Smooth muscle cell of the brain vasculature (primary cell): ENCODE results near the gene PLPPR3.

ENCODE experiments used
- DNase-seq: peaks from one replicate; pipeline ENCODE4 v3.0.0-alpha.2; 2012; ENCODE audit warnings: low read depth, low spot score

Gene PLPPR3

DNA sequence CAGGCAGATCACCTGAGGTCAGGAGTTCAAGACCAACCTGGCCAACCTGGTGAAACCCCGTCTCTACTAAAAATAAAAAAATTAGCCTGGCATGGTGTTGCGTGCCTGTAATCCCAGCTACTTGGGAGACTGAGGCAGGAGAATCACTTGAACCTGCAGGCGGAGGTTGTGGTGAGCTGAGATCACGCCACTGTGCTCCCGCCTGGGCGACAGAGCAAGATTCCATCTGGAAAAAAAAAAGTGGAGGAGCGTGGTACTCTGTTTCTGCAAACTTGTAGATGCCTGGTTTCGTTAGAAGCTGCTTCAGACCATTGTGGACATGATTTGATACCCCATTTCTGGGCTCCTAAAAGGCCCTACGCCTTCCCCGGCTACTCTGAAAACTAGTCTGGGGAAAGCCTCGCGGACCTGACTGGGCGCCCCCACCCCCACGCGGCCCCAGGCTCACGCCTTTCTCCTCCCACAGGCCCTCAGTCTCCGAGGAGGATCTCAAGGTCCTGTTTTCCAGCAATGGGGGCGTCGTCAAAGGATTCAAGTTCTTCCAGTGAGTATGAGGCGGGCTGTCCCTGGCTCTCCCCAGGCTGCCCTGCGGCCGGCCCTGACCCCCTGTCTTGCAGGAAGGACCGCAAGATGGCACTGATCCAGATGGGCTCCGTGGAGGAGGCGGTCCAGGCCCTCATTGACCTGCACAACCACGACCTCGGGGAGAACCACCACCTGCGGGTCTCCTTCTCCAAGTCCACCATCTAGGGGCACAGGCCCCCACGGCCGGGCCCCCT is 11.5 kb downstream of the PLPPR3 start:
- no peak for DNase-seq

DNA sequence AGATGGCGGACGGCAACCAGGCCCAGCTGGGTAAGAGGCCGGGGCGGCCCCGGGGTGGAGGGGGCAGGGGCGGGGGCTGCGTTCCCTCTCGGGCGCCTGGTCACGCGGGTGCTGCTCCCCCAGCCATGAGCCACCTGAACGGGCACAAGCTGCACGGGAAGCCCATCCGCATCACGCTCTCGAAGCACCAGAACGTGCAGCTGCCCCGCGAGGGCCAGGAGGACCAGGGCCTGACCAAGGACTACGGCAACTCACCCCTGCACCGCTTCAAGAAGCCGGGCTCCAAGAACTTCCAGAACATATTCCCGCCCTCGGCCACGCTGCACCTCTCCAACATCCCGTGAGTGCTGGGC is 13.4 kb downstream of the PLPPR3 start:
- DNase-seq = no peak

DNA sequence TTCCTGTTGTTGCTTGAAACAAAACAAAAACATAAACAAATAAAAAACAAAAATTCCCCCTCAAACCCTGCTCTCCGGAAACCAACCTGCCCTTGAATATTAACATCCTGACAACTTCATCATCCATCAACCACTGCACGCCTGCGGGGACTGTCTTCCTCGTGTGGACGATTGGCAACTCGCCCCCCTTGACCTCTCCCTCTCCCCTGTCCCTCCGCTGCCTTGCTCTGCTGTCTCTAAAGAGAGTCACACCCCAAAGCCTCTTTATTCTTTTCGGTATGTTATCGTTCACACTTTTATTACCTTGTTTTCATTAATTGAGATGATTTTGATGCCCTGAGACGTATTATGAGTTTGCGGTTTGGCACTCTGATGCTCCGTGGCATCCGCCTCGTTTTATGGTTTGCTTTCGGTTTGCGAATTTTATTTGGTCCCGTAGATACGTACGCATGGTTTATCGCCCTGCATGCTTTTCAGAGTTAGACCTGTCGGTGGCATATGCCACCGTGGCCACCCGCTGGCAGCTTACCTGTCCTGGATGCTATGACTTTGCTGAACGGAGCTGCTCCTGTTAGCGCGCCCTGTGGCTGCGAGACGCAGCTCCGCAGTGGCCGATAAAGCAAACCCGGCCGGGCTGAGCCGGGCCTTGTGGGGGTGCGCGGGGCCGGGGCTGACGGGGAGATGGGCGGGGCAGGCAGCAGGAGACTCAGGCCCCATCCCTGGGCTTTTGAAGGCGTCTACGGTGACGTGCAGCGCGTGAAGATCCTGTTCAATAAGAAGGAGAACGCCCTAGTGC is 13.9 kb downstream of the PLPPR3 start:
- DNase-seq = no peak

DNA sequence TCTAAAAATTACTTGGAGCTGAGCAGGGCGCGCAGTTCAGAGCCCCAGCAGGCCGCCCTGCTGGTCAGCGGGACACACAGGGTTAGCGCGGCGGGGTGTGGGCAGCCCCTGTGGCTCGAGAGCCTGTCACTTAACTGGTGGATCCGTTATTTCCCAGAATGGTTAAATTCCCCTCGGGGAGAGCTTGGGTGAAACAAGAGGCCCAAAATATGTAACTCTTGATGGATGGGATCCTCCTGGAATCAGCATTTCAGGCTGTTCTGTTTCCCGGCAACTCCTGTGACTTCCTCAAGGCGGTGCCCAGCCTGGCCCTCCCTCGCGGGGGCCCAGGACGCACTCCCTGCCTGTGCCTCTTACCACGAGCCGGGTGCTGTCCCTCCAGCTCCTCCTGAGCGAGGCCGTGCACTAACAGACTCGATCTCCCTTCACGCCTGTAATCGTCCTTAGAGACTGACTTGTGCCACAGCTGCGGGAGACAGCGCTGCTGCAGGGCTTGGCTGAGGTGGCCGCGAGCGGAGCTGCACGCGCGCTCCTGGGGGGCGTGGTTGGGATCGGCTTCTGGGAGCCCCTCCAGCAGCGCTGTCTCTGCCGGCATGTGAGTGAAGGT is 14.8 kb downstream of the PLPPR3 start:
- DNase-seq = no peak

DNA sequence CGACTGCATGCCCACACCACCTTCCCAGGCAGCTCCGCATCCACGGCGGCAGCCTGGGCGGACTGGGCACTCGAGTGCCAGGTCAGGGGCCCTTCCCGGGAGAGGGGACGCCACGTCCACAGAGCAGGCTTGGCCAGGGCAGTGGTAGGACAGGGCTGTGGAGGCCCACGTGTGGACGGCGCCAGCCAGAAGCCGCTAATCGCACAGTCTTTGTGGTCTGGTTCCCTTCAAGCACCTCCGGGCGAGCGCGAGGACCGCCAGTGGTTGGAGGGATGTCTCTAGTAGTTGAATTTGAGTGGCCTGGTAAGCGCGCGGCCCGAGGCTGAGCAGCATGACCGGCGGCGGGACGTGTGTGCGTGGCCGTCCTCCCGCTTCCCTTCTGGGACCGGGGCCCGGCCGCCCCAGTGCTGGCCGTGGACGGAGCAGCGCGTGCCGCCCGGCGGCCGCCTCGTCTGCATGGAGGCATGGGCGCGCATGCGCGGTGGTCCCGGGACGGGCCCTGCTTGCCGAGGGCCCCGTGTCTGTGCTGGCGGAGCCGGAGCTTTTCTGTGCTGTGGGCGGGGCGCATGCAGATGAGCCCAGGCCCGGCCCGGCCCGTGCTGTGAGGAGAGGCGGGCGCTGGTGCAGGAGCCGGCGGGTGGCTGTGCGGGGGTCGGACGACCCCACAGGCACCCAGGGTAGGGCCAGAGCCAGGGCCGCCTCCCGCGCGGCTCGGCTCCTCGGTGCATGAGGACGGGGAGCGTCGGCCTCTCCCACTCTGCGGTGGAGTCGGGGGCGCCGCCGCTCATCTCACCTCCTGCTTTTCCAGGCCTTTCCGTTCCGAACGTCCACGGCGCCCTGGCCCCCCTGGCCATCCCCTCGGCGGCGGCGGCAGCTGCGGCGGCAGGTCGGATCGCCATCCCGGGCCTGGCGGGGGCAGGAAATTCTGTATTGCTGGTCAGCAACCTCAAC is 15.9 kb downstream of the PLPPR3 start:
- no peak for DNase-seq

DNA sequence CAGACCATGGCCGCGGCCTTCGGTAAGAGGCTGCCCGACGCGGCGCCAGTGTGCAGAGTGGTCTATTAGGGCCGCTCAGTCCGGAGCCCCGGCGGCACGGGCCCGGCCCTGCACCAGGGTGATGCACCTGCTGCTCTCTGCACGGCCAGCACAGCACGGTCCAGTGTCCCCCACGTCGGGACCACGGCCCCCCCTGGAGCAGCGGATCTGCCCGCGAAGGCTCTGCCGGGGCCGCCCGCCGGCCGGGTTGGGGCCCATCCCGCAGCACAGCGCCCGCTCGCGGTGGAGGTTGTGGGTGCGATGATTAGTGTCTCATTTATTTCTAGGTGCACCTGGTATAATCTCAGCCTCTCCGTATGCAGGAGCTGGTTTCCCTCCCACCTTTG is 16.6 kb downstream of the PLPPR3 start:
- no peak for DNase-seq

DNA sequence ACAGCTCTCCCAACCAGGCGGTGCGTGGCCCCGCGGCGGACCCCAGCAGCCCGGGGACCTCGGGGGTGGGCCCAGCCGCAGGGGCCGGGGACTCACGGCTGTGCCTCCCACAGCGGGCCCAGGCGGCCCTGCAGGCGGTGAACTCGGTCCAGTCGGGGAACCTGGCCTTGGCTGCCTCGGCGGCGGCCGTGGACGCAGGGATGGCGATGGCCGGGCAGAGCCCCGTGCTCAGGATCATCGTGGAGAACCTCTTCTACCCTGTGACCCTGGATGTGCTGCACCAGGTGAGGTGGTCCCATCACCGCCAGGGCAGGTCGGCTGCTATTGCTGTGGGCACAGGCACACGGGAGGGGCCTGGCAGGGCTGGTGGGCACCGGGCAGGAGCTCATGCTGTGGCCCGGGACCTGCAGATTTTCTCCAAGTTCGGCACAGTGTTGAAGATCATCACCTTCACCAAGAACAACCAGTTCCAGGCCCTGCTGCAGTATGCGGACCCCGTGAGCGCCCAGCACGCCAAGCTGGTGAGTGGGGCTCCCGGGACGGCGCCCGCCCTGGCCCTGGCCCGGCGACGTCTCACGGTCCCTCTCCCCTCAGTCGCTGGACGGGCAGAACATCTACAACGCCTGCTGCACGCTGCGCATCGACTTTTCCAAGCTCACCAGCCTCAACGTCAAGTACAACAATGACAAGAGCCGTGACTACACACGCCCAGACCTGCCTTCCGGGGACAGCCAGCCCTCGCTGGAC is 17.2 kb downstream of the PLPPR3 start:
- DNase-seq = no peak

DNA sequence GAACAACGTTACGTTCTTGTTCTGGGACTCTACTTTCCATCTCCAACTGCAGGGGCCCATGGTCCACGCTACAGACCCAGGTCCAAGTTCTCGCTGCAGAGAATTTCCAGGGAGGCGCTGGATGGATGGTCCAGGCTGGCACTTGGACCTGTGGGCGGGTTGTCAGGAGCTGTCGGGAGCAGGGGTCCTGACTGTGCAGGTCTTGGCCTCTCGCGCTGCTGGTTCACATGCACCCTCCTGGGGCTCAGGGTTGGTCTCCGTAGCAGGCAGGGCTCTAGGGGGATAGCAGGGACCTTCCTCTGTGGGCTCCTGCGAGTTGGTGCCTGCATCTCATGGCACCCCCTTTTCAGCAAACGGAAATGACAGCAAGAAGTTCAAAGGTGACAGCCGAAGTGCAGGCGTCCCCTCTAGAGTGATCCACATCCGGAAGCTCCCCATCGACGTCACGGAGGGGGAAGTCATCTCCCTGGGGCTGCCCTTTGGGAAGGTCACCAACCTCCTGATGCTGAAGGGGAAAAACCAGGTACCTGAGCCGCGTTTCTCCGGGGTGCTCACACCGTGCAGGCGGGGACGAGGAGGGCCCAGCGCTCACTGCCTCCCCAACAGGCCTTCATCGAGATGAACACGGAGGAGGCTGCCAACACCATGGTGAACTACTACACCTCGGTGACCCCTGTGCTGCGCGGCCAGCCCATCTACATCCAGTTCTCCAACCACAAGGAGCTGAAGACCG is 17.9 kb downstream of the PLPPR3 start:
- DNase-seq = no peak

DNA sequence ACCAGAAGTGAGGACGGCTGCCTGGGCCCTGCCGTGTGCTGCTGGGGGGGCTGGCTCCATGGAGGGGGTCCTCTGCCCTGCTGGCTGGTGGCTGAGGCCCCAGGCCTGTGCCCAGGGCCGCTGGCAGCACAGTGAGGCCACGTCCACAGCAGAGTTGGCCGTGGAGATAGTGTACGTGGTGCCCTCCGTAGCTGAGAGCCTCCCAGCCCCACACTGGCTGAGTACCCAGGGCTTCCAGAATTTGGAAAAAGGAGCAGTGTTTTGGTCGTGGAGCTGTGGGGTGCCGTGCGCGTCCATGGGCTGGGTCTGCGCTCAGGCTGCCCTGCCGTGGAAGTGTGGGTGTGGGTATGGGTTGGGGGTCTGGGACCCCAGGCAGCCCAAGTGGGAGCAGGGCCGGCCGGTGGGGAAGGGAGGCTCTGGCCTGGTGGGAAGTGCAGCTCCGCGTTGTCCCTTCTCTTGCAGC is 18.6 kb downstream of the PLPPR3 start:
- DNase-seq = no peak

DNA sequence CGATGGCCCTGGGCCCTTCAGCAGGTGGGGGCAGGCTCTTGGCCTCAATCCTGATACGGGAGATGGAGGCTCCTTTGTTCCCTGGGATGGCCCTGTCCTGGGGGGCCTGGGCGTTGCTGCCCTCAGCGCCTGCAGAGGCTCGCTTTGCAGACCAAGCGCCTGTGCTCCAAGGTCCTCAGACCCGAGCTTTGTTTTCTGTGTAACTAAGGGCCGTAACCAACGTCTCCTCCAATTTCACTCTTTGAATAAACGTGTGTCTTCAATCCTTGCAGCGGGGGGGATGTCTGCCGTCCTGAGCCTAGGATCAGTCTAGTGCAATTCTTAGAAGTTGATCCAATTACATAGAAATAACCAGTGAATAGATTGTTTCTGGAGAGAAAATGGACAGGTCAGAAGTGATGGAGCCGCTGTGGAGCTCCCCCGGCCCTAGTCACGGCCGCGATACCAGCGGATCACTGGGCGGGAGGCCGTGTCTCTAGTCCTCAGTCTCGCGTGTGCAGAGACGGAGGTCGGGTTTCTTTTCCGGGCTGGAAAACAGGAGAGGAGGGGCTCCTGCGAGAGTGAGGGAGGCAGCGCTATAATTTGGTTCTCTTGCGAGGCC is 19.2 kb downstream of the PLPPR3 start:
- no peak for DNase-seq

DNA sequence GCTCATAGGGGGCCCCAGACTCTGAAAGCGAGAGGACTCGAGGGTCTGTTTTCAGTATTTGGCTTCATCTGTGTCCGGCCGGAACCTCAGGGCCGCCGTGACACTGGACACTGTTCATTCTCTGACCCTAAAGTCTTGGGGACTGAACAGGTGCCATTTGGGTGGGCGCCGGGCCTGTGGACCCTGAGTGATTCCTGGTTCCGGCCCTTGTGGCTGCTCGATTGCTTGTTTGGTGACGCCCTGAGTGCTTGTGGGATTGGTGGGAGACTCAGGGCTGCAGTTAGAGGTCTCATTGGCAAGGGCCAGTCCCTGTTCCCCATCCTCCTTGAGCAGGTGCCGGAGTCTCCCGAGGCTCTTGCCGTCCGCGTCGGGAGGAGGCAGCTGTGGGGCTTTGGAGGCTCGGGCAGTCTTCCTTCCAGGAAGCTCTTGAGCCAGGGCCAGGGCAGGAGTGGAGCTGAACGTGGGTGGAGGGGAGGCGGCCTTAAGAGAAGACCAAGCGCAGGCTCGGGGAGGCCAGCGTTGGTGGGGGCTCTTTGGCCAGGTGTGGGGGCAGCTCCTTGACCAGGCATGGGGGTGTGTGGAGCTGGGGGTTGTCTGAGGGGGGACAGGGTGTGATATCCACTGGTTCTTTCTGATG is 19.8 kb downstream of the PLPPR3 start:
- no peak for DNase-seq

DNA sequence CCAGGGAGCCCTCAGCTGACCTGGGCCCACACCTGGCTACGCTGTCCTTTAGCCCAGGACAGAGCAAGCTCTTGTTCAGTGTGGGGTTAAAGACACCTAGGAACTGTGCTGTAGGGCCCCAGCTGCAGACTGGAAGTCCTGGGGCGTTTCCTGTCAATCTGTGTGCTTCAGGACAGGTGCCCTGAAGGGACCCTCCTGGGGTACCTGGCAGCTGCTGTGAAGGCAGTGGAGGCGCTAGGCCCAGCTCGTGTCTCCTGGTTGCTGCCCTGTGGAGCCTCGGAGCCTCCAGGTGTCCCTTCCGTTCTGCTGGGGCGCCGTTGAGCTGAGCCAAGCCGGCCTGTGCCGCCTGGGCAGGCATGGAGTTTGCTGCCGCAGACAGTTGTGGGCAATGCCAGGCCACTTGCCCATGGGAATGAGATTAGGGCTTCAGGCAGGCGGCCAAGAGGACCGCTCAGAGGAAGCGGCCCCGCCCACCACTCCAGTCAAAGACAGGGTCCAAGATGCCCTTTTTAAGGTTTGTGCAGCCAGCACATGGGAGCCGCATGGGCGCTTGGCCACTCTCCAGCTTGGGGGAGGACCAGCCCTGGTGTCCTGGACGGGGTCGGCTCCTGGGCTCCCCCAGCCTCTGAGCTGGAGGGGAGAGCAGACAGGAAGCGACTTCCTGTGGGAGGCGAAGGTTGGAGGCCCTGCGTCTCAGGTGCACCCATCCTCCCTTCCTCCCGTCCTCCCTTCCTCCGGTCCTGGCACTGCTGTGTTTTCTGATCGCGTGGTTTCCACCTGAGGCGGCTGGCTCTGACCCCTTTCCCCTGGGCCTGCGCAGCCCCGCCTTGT is 20.5 kb downstream of the PLPPR3 start:
- no peak for DNase-seq

DNA sequence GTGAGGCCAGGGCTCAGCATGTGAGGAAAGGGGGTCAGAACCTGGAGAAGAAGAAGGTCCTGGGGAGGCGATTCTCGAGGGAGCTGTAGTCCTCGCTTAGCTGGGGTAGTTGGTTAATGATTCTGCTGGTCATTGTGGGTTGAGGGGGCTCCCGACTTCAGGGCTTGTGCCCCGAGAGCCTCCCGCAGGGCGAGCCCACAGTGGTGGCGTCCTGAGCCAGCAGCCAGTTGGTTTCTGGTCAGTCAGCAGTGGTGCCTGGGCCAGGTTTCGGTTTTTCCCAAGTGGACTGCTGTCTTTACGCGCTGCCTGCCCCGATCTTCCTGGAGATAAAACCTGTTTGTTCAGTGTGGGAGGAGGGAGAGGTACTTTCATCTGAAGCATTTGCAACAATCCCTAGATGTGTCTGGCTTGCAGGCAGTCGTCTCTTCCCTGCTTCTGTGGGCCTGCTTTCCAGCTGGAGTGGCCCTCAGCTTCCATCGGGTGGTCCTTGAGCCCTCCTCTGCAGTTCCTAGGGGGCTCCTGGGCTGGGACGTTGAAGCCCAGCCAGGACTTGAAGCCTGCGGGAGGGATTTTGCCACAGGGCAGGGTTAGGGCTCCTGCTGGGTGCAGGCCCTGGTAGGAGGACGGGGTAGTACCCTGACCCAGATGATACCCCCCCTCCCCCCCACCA is 21.3 kb downstream of the PLPPR3 start:
- no peak for DNase-seq

DNA sequence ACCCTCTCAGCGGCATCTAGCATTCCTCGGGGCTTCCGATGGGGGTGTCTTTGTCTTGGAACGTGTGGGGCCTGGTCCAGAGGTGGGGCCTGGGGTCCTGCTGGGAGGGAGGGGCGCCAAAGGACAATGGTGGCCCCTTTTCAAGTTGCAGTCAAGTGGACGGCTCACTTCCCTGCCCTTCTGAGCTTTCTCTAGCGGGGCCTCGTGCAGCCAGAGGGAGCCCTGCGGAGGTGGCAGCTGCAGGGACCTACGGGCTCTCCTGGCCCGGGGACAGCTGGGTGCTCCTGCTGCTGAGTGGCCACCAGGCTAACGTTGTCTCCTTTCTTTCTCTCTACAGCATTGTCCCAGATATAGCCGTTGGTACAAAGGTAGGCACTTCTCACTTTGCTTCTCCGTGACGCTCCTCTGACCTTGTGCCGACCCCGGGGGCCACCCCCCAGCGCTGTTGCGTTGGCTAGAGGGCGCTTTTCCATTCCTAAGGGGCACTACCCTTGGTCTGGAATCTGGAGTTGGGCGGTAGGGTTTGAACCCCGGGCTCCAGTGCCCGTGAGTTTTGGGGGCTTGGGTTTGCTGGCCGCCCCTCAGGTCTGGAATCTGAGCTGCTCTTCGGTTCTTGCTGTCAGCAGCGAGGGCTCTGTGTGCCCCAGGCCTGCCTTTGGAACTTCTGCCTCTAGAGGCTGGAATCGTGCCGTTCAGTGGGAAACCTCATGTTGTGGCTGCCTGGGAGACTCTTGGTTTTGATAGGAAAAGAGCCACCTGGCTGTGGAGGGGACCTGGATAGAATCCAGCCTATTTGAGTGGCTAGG is 22.5 kb downstream of the PLPPR3 start:
- no peak for DNase-seq

DNA sequence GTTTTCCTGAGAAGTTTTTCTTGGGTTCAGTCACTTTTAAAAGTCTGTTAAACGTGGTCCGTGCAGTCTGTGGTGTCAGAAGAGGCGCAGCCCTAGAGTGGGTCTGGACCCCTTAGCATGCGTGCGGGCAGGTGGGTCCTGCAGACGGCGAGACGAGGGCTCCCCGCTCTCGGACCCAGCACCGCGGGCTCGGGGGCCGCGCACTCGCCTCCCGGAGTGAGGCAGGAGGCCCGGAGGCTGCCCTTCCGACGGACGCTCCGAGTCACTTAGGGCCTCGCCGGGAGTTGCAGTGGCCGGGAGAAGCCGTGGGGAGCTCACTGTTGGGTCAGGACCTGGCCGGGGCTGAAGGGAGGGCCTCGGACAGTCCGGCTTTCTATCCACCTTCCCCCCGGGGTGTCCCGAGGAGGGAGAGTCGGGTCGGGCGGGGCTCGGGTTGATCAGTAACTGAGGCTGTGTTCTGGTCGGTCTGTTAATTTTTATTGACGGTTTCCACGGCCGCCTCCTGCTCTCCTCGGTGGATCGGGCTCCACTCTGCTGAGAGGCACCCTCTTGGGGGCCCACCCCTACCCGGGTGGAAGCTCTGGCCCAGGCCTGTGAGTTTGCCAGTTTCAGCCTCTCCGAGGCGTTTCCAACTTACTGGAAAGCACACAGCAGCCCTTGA is 23.2 kb downstream of the PLPPR3 start:
- no peak for DNase-seq
